HepG2 (cell line): ENCODE results near the gene NOP9. TPM values are rescaled to one million over a fixed set of nuclear protein-coding genes. Genes with fewer than 3 reads are reported as not detected.

Source experiments
- AGO2 ChIP-seq: fragments of 200-400 bp; formaldehyde crosslinking; optimal IDR thresholded peaks from 2 replicates; pipeline ENCODE3; 2017; ENCODE audit warnings: mild to moderate bottlenecking, low read depth, low read length, moderate library complexity
- EEA1 ChIP-seq: sonication (generic); formaldehyde crosslinking; IDR thresholded peaks from 2 replicates; pipeline ENCODE4 v1.5.1; 2020; ENCODE audit warnings: mild to moderate bottlenecking, missing genetic modification reagents, borderline replicate concordance
- MEF2D ChIP-seq: sonication (generic); formaldehyde crosslinking; IDR thresholded peaks from 2 replicates; pipeline ENCODE4 v1.5.1; 2020; ENCODE audit warnings: mild to moderate bottlenecking, missing genetic modification reagents
- PLRG1 ChIP-seq: fragments of 450-650 bp; conservative IDR thresholded peaks from 2 replicates; pipeline ENCODE4 v1.6.1; 2016
- REPIN1 ChIP-seq: sonication (generic); formaldehyde crosslinking; IDR thresholded peaks from 2 replicates; pipeline ENCODE4 v1.8.0; 2022; ENCODE audit warnings: missing genetic modification reagents, low read depth, mild to moderate bottlenecking, borderline replicate concordance
- SAP130 ChIP-seq: IDR thresholded peaks from 2 replicates; pipeline ENCODE4 v1.6.1; 2016; ENCODE audit warnings: low read depth
- ZFP41 ChIP-seq: sonication (generic); formaldehyde crosslinking; IDR thresholded peaks from 2 replicates; pipeline ENCODE4 v1.4.0; 2020; ENCODE audit warnings: mild to moderate bottlenecking, missing genetic modification reagents, borderline replicate concordance
- ZNF205 ChIP-seq: IDR thresholded peaks from 2 replicates; pipeline ENCODE4 v1.6.1; 2018; ENCODE audit warnings: missing biosample characterization, missing genetic modification reagents
- ZNF230 ChIP-seq: sonication (generic); formaldehyde crosslinking; IDR thresholded peaks from 2 replicates; pipeline ENCODE4 v1.4.0; 2020; ENCODE audit warnings: mild to moderate bottlenecking, missing genetic modification reagents
- ZNF24 ChIP-seq: fragments of 450-650 bp; IDR thresholded peaks from 2 replicates; pipeline ENCODE4 v1.6.1; 2017; ENCODE audit warnings: antibody characterized with exemption, mild to moderate bottlenecking
- ZZZ3 ChIP-seq: sonication (generic); formaldehyde crosslinking; IDR thresholded peaks from 2 replicates; pipeline ENCODE4 v1.4.0; 2020; ENCODE audit warnings: missing genetic modification reagents, mild to moderate bottlenecking, borderline replicate concordance
- polyA plus RNA-seq, 8 experiments: library from polyadenylated mRNA; depleted of rRNA in 3 of 8; stranded (reverse) in 7 of 8; unstranded in 1 of 8; fragments of >200 nt; fragmentation: Illumina TruSeq in 4 of 8; extraction: Trizol in 4 of 8; gene quantifications; 2 replicates each; pipeline versions ENCODE4 v1.2.1 to v1.2.3, GENCODE V29; 2011 to 2016; ENCODE audit warnings: low read depth in 4 of 8, missing spikeins in 1 of 8, mixed read lengths in 1 of 8; ENCODE audit not compliant: insufficient read depth in 1 of 8
- total RNA-seq, 5 experiments: library from RNA; depleted of rRNA; stranded (reverse); fragments of >200 nt; fragmentation: Illumina TruSeq; extraction: Trizol; gene quantifications; 2 replicates each; pipeline ENCODE4 v1.2.3, GENCODE V29; 2016; ENCODE audit warnings: low read depth in 1 of 5
- TF ChIP-seq, protein P1 (sequence below): sonication (generic); formaldehyde crosslinking; IDR thresholded peaks from 2 replicates; pipeline ENCODE4 v1.4.0; 2020; ENCODE audit warnings: mild to moderate bottlenecking, missing genetic modification reagents
- TF ChIP-seq, protein P2 (sequence below): sonication (generic); formaldehyde crosslinking; IDR thresholded peaks from 2 replicates; pipeline ENCODE4 v1.4.0; 2020; ENCODE audit warnings: missing genetic modification reagents
- TF ChIP-seq, protein P3 (sequence below): fragments of 450-650 bp; IDR thresholded peaks from 2 replicates; pipeline ENCODE4 v1.6.1; 2017
- TF ChIP-seq, protein P4 (sequence below): sonication (generic); formaldehyde crosslinking; IDR thresholded peaks from 2 replicates; pipeline ENCODE4 v1.4.0; 2020; ENCODE audit warnings: mild to moderate bottlenecking, missing genetic modification reagents
- TF ChIP-seq, protein P5 (sequence below): sonication (generic); formaldehyde crosslinking; IDR thresholded peaks from 2 replicates; pipeline ENCODE4 v1.4.0; 2020; ENCODE audit warnings: missing genetic modification reagents

NOP9 gene
- total and polyA plus RNA-seq, 2 of the 13 experiments (the other 11 are each of a cell fraction or from before 2014, with no cell fraction given): 24.5 to 61.6 TPM

DNA sequence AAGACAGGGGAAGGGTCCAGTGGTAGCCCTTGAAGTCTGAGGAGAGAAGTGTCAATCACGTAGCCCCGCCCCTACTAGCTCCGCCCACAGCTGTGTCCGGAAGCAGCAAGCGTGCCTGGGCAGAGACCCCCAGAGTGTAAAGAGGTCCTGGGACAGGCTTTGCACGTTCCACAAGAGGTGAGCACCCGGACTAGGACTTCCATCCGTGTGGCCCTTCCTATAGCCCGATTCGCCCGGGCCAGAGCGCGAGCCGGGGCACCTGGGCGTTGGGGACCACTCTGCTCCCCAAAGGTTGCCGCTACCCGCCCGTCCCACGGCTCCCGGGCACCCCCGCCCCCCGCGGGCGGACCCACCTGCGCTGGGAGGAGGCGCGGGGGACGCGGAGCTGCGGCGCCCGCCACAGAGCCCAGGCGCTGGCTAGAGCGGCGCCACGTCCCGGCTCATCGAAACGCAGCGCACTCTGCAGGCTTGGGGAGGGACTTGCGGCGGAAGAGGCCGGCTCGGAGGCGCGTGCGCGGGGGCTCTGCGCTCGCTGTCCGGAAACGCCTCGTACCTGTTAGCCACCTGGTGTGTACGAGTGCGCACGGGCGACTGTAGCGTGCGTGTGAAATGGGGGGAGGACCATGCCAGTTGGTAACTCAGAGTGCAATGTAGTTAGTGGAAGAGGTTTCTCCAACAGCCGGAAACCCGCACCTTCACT, 28.4 kb upstream of the NOP9 start, which contains the start of gene RABGGTA (continued):
- TF ChIP-seq EEA1 (CRISPR knock-in tag) (peak; percentile 98), ZFP41 (CRISPR knock-in tag) (peak; percentile 98), REPIN1 (CRISPR knock-in tag) (peak; percentile 100), MEF2D (peak; percentile 98), ZZZ3 (CRISPR knock-in tag) (peak; percentile 97; the same call in 1 of the 2 replicates), SAP130 (peak; percentile 100), AGO2 (peak; percentile 98), ZNF24 (no peak; the same call in 1 of the 2 replicates), ZNF230 (CRISPR knock-in tag) (peak; percentile 94; the same call in 1 of the 2 replicates), ZNF205 (CRISPR knock-in tag) (peak; percentile 95), PLRG1 (no peak)
- TF ChIP-seq, protein P1, sequence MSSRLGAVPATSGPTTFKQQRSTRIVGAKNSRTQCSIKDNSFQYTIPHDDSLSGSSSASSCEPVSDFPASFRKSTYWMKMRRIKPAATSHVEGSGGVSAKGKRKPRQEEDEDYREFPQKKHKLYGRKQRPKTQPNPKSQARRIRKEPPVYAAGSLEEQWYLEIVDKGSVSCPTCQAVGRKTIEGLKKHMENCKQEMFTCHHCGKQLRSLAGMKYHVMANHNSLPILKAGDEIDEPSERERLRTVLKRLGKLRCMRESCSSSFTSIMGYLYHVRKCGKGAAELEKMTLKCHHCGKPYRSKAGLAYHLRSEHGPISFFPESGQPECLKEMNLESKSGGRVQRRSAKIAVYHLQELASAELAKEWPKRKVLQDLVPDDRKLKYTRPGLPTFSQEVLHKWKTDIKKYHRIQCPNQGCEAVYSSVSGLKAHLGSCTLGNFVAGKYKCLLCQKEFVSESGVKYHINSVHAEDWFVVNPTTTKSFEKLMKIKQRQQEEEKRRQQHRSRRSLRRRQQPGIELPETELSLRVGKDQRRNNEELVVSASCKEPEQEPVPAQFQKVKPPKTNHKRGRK (CRISPR knock-in tag): peak; percentile 84; the same call in 1 of the 2 replicates
- TF ChIP-seq, protein P2, sequence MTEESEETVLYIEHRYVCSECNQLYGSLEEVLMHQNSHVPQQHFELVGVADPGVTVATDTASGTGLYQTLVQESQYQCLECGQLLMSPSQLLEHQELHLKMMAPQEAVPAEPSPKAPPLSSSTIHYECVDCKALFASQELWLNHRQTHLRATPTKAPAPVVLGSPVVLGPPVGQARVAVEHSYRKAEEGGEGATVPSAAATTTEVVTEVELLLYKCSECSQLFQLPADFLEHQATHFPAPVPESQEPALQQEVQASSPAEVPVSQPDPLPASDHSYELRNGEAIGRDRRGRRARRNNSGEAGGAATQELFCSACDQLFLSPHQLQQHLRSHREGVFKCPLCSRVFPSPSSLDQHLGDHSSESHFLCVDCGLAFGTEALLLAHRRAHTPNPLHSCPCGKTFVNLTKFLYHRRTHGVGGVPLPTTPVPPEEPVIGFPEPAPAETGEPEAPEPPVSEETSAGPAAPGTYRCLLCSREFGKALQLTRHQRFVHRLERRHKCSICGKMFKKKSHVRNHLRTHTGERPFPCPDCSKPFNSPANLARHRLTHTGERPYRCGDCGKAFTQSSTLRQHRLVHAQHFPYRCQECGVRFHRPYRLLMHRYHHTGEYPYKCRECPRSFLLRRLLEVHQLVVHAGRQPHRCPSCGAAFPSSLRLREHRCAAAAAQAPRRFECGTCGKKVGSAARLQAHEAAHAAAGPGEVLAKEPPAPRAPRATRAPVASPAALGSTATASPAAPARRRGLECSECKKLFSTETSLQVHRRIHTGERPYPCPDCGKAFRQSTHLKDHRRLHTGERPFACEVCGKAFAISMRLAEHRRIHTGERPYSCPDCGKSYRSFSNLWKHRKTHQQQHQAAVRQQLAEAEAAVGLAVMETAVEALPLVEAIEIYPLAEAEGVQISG (CRISPR knock-in tag): peak; percentile 100
- TF ChIP-seq, protein P3, sequence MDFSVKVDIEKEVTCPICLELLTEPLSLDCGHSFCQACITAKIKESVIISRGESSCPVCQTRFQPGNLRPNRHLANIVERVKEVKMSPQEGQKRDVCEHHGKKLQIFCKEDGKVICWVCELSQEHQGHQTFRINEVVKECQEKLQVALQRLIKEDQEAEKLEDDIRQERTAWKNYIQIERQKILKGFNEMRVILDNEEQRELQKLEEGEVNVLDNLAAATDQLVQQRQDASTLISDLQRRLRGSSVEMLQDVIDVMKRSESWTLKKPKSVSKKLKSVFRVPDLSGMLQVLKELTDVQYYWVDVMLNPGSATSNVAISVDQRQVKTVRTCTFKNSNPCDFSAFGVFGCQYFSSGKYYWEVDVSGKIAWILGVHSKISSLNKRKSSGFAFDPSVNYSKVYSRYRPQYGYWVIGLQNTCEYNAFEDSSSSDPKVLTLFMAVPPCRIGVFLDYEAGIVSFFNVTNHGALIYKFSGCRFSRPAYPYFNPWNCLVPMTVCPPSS: no peak
- TF ChIP-seq, protein P4, sequence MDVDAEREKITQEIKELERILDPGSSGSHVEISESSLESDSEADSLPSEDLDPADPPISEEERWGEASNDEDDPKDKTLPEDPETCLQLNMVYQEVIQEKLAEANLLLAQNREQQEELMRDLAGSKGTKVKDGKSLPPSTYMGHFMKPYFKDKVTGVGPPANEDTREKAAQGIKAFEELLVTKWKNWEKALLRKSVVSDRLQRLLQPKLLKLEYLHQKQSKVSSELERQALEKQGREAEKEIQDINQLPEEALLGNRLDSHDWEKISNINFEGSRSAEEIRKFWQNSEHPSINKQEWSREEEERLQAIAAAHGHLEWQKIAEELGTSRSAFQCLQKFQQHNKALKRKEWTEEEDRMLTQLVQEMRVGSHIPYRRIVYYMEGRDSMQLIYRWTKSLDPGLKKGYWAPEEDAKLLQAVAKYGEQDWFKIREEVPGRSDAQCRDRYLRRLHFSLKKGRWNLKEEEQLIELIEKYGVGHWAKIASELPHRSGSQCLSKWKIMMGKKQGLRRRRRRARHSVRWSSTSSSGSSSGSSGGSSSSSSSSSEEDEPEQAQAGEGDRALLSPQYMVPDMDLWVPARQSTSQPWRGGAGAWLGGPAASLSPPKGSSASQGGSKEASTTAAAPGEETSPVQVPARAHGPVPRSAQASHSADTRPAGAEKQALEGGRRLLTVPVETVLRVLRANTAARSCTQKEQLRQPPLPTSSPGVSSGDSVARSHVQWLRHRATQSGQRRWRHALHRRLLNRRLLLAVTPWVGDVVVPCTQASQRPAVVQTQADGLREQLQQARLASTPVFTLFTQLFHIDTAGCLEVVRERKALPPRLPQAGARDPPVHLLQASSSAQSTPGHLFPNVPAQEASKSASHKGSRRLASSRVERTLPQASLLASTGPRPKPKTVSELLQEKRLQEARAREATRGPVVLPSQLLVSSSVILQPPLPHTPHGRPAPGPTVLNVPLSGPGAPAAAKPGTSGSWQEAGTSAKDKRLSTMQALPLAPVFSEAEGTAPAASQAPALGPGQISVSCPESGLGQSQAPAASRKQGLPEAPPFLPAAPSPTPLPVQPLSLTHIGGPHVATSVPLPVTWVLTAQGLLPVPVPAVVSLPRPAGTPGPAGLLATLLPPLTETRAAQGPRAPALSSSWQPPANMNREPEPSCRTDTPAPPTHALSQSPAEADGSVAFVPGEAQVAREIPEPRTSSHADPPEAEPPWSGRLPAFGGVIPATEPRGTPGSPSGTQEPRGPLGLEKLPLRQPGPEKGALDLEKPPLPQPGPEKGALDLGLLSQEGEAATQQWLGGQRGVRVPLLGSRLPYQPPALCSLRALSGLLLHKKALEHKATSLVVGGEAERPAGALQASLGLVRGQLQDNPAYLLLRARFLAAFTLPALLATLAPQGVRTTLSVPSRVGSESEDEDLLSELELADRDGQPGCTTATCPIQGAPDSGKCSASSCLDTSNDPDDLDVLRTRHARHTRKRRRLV (CRISPR knock-in tag): peak; percentile 96
- TF ChIP-seq, protein P5, sequence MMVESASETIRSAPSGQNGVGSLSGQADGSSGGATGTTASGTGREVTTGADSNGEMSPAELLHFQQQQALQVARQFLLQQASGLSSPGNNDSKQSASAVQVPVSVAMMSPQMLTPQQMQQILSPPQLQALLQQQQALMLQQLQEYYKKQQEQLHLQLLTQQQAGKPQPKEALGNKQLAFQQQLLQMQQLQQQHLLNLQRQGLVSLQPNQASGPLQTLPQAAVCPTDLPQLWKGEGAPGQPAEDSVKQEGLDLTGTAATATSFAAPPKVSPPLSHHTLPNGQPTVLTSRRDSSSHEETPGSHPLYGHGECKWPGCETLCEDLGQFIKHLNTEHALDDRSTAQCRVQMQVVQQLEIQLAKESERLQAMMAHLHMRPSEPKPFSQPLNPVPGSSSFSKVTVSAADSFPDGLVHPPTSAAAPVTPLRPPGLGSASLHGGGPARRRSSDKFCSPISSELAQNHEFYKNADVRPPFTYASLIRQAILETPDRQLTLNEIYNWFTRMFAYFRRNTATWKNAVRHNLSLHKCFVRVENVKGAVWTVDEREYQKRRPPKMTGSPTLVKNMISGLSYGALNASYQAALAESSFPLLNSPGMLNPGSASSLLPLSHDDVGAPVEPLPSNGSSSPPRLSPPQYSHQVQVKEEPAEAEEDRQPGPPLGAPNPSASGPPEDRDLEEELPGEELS (CRISPR knock-in tag): peak; percentile 93
